ENCODE results near the gene SLC23A2.

Gene SLC23A2

DNA sequence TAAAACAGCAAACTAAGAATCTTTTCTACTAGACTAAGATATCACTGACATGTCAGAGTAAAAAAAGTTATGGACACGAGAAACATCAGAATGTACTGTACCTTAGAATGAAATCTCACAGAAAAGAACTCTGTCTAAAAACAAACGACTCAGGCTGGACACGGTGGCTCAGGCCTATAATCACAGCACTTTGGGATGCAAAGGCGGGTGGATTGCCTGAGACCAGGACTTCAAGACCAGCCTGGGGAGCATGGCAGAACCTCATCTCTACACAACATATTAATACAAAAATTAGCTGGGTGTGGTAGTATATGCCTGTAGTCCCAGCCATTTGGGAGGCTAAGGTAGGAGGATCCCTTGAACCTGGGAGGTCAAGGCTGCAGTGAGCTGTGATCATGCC is 157.0 kb downstream of the SLC23A2 start:
- intact Hi-C loops (cut with DNase I), result no loop called here
- peak in 1 of 42 donors; percentile 27 for DNase-seq

DNA sequence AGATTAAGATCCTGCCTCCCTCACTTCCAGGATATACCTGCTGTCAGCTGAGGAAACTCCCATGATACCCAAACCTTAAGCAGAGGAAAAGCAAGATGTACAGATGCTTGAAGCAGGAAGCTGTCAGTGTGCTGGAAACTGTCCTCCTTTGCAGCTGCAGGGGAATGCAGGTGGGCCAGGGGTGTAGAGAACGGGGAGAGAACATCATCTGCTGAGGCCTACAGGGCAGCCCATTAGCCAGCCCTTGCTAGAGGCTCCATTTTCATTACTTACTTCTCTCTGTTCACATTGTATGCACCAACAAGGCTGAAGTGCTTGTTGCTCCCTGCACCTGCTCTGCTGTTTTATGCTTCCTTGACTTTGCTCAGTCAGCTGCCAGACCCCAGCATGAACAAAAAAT is 160.5 kb downstream of the SLC23A2 start:
- intact Hi-C loops (cut with DNase I), result no loop called here
- DNase-seq, result peak in 3 of 42 donors; percentile 2 to 29 (median 12)

DNA sequence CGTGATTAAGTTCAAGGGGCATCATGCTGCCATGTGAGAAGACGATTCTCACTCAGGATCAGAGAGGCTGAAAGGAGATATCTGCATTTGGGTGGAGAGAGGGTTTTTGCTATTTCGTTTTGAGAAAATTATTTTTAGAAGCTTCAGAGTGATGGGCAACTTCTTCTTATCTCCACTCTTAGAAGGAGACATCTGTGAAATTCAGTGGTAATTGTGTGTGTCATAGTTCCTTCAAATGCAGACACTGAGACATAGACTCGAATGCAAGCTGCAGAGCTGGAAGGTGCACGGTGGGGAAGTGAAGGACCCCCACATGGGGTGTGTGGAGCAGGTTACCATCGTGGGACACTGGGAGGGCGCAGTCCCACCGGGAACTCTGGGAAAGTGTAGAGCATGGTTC is 162.8 kb downstream of the SLC23A2 start:
- intact Hi-C loops (cut with DNase I), result no loop called here
- DNase-seq, result peak in 2 of 42 donors; percentile 8 to 28

DNA sequence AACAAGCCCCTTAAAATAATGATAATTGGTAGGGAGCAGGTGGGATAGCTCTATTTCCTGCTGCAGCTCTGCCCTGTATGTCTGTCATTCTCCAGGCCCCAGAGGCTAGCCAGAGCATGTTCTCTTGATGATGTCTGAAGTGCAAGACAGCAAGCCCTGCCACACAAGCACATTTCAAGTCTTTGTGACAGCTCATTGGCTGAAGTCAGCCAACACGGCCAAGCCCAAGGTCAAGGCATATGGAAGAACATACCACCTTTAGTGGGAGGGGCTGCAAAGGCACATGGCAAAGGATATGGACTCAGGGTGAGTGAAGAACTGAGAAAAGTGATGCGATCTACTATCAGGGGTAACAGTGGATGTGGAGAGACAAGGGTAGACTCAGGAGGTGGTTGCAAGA is 163.6 kb downstream of the SLC23A2 start:
- intact Hi-C loops (cut with DNase I), result no loop called here

DNA sequence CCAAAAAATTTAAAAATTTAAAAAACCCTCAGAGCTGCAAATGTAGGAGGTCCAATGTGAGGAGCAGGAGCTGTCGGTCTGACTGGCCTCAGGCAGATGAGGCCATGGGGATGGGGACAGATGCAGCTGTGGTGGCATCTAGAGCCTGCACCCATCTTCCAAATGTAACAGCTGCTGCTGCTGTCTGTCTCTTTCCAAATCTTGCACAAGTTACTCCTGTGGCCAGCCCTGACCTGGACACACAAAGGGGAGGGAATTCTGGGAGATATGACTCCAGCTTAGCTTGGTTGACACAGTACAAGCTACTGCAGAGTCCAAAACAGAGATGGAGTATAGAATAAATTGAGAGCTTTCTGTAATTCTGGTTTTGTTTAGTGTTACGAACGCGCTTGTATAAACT is 164.4 kb downstream of the SLC23A2 start:
- no peak for DNase-seq

More for the DNA sequence above, 163.6 kb downstream of the SLC23A2 start:
- DNase-seq, result peak in 1 of 42 donors; percentile 4

DNA sequence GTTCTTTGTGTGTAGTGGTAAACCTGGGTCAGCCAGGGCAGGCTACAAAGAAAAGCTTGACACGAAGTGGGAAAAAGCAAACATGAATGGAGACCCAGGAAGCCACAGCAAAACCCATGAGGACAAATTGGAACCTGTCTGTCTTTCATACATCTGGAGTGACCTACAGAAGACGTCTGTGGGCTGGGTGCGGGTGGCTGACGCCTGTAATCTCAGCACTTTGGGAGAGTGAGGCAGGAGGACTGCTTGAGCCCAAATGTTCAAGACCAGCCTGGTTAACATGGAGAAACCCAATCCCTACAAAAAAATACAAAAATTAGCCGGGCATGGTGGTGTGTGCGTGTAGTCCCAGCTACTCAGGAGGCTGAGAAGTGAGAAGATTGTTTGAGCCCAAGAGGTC is 164.8 kb downstream of the SLC23A2 start:
- intact Hi-C loops (cut with DNase I), result no loop called here
- no peak for DNase-seq

More for the DNA sequence above, 164.4 kb downstream of the SLC23A2 start:
- intact Hi-C loops (cut with DNase I), result no loop called here

DNA sequence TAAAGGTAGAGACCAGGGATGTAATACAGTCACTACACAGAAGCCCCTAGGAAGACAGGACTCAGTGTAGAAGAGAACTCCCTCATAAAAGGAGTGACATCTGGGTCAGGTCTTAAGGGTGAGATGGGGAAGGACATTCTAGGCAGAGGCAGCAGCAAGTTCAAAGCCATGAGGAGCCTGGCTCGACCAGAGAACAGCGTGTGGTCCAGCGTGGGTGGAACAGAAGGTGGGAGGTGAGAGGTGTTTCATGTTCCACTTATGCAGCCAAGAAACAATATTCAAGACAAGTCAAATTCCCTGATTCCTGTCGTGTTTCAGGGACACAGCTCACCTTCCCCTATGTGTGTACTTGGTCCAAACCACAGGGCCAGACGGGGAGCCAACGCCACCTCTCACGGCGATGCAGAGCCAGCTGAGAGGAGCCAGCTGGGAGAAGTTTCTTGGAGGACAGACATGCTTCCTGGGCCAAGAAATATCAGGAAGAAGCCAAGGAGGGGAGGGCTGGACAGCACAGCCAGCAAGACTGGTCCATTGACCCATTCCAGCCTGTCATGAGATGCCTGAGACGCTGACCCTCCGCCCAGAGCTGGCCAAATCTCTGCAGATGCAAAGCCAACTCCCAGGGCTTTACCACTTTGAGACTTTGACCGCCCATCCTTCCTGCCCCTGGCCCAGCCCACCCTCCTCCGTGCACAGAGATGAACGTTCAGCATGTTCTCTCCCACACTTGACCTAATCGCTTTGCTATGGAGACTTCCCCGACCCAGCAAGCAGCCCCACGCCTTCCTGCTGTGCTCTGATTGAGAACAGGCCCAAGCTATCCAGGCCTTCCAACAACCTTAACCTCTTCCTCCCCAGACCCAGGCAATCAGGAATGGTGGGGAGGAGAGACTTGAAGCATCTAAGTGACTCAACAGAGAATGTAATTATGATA is 165.8 kb downstream of the SLC23A2 start:
- DNase-seq, result peak in 9 of 42 donors; percentile 22 to 56 (median 38)
- intact Hi-C loops (cut with DNase I), result no loop called here

DNA sequence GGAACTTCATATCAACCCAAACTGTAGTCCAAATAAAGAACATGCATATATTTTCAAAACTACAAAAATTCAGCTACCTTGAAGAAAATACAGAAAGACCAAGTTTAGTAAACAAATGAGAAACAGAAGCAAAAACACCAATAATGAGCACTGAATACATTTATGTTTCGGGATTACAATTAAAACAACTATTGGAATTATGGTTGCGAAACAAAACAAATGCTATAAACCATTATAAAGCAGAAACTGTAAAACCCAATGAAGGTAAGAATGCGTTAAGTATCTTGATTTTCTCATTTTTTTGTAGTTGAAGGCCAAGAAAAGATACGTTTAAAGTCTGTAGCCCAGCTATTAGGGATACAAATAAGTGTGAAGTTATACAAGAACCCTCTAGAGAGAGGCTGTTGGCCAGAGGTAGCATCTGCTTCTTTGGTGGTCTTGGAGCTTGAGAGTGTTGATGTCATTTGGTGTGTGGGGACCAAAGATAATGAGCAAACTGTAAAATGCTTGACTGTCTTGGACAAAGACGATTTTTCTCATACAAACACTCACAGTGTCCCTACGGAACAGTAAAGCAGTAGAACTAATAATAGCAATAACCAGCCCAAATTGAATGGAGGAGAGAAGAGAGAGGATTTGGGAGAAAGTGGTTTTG is 168.1 kb downstream of the SLC23A2 start:
- intact Hi-C loops (cut with DNase I), result no loop called here
- DNase-seq, result no peak

DNA sequence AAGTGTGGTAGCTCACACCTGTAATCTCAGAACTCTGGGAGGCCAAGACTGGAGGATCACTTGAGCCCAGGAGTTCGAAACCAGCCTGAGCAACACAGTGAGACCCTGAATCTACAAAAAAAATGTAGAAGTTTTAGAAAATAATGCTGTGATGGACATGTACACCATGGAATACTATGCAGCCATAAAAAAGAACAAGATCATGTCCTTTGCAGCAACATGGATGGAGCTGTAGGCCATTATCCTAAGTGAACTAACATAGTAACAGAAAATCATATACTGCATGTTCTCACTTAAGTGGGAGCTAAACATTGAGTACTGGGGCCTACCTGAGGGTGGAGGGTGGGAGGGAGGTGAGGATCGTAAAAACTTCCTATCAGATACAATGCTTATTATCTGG is 168.8 kb downstream of the SLC23A2 start:
- DNase-seq, result peak in 1 of 42 donors; percentile 2

DNA sequence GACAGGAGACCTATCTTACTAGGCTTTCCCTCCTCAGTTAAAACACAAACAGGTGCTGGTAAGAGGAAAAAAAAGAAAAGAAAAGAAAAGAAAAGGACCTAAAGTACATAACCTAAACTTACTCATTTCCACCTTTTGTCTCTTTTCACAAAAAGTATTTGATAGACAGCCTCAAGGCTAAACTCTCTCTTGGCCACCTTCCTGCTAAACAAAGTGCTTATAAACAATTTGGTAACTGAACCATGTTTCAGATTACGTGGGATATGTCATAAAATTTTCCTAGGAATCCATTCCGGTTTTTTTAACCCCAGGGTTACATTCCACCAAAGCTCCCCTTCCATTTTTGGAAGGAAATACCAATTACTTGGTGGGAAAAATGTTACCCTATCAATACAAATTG is 170.6 kb downstream of the SLC23A2 start:
- intact Hi-C loops (cut with DNase I), result no loop called here
- DNase-seq, result no peak

More for the DNA sequence above, 168.8 kb downstream of the SLC23A2 start:
- intact Hi-C loops (cut with DNase I), result no loop called here

DNA sequence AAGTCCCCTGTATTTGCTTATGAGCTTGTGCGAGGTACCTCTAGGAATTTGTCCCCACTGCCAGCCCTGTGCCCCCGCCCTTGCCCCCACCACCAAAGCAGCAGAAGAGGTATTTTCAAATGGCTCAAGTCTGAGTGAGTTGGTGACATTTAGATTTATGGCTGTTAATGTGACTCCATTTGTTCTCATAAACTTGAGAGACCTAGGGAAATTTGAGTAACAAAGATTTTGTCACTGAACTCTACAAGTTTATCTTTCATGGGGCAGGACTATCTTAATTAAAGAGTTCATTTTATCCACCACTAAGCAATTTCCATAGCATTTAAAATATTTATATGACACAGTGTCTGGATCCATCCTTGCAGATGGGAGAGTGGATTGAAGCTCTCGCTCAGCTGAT is 171.1 kb downstream of the SLC23A2 start:
- intact Hi-C loops (cut with DNase I), result no loop called here
- DNase-seq, result peak in 1 of 42 donors; percentile 30

DNA sequence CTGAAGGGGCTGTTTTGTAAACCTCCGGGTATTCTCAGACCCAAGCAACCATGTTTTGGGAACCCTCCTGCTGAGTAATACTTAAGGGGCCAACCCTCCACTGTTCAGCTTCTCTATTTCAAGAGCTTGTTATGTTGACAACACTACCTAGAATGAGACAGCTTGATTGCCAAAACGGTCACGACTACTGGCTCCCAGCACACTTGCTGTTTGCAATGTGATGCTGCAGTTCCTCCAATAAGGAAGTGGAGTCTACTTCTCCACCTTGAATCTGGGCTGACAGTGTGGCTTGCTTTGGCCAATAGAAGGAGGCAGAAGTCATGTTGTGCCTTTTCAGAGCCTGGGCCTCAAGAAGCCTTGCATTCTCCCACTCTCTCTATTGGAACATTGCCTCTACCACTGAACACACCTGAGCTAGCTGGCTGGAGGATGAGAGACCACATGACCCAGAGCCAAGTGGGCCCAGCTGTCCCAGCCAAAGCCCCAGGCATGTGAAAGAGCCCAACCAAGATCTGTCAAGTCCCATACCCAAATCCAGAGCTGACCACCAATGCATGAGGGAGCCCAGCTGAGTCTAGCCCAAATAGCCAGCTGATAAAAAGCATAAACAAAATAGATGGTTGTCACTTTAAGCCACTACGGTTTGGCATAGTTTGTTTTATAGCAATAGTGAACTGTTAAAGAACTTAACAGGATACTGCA is 171.6 kb downstream of the SLC23A2 start:
- intact Hi-C loops (cut with DNase I), result no loop called here
- DNase-seq, result peak in 3 of 42 donors; percentile 9 to 40 (median 23)

DNA sequence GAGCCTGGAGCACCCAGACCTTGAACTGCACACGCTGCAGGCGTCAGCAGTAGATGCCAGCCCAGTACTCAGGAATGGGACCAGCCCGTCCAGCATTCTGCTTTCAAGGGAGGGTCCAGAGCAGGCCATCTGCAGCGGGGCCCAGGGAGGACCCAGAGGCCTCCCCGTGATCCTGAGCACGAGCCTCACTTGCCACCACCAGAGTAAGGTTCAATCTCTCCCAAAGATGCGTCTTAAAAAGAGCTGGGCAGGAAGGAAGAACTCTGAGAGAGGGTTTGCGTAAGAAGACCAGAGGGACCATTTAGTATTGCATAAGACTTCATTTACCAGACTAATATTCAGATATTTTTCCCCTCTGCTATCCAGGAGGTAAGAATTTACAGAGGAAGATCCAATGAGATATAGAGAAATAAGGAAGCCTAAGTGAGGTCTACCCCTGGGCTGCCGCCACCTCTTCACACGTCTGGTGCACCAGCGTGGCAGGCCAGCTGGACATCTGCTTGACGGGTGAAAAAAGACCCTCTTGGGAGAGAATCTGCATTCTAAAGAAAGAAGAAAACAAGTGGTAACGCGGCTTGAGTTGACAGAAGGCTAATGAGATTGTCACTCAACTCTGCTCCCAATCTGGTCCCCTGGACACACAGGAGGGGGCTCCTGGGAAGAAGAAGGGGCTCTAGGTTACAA is 172.3 kb downstream of the SLC23A2 start:
- DNase-seq, result peak in 2 of 42 donors; percentile 25 to 42
- intact Hi-C loops (cut with DNase I), result no loop called here

DNA sequence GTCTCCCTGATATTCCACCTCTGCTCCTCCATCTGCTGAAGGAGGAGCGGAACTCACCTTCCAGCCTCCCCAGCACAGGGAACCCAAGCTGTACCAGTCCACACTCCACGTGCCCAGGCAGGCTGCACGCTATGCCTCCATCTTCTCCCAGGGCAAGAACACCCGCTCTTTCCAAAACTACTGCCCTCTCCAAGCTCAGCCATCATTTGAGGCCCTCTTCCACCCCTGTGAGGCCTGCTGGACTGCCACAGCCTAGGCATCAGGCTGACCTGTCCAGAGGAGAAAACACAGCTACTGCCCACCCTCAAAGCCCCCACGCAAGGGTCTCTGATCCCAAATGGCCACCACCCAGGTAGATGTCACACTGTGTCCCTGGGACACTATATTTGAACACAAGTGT is 179.7 kb downstream of the SLC23A2 start:
- intact Hi-C loops (cut with DNase I), result no loop called here
- DNase-seq, result peak in 3 of 42 donors; percentile 6 to 36 (median 27)

DNA sequence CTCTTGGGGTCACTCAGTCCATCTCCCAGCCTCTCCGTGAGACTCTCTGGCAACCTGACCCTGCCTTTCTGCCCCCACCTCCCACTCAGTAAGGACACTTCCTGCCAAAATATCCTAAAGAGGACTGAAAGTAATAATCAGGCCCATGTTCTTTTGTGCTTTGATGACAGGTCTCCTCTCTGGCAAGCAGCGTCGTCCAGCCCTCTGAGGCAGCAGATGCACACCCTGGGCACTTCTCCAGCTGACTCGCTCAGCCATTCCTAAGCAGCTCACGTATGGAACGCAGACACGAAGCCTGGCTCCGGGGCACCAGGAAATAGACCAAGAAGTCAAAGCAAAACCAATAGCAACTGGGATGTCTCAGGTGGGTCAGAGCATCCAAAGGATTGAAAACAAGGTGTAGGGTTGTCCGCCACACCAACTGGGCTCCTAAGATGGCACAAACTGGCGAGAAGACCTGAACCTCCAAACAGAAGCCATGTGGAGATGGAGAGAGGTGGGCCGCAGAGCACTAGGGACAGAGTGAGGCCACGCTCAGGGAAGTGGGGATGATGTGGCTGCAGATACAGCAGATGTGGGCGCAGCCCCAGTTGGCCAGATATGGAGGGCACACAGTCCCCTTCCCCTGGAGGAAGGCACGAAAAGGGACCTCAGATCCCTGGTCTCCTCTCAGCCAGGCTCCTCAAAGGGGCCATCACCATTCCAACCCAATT is 180.3 kb downstream of the SLC23A2 start:
- peak; percentile 53 to 93 (median 82) for DNase-seq

DNA sequence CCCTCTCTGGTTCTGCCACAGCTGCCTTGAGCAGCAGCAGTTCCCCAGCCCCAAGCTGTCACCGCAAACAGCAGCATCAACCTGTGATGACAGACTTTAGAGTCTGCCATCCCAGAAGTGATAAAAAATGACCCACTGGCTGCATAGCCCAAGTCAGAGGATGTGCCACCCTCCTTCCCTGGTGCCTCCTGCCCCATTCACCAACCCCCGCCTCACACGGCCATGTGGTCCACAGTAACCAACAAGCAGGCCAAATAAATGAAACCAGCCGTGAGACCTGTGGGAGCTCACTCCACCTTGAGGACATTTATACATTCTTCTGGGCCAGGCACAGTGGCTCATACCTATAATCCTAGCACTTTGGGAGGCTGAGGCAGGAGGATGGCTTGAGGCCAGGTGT is 181.4 kb downstream of the SLC23A2 start:
- peak in 1 of 42 donors; percentile 31 for DNase-seq
- intact Hi-C loops (cut with DNase I), result no loop called here

More for the DNA sequence above, 180.3 kb downstream of the SLC23A2 start:
- intact Hi-C loops (cut with DNase I), result no loop called here

DNA sequence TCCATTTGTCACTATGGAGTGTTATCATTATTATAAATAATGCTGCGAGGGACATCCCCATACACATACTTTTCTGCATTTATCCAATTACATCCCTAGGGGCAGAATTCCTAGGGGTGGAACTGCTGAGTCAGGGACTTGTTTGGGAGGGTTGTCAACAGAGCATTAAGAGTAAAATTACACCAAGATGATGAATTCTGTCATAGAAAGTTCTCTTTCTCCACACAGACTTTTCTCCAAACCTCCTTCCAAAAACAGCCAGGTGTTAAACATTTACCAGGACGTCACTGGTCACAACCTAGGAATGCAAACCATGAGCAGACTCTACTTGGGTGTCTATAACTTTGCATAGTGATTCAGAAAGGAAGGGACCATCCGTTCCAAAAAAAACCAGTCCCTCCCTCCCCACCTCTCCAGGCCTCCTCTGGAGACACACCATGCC is 184.1 kb downstream of the SLC23A2 start:
- no peak for DNase-seq
- intact Hi-C loops (cut with DNase I), result no loop called here

DNA sequence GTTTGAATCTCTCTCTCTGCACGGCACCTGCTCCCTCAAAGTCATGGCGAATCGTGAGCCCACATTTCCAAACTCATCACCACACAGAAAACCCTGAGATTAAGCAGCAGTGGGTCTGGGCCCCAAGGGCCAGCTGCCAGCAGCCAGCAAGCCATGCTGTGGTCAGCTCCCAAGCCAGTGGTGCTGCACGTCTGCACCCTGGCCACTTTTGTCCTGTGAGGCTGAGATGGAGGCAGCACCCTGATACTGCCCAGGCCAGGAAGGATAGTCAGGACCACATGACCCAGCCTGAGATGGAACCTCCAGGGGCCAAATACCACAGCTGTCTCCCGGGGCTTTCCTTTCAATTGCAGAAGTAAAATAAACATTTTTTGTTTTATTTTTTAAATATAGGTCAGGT is 185.7 kb downstream of the SLC23A2 start:
- intact Hi-C loops (cut with DNase I), result no loop called here

More for the DNA sequence above, 185.7 kb downstream of the SLC23A2 start:
- DNase-seq, result peak in 1 of 42 donors; percentile 7
